SK-N-SH (cell line): ENCODE data around the gene BSN. TPM values are rescaled to one million over a fixed set of nuclear protein-coding genes. Genes with fewer than 3 reads are reported as not detected.

ENCODE experiments used
- CTCF ChIA-PET: fragments of 300-600, 350-600 bp; formaldehyde crosslinking; extraction: SDS; loops from one replicate; lab custom pipeline; 2021; lab: Yijun Ruan, JAX
- POLR2A ChIA-PET: fragments of 350-600 bp; sonication (Branson Sonifier 250); formaldehyde crosslinking; extraction: SDS; loops from one replicate; lab custom pipeline; 2020; ENCODE audit warnings: antibody characterized with exemption, inconsistent platforms; lab: Yijun Ruan, JAX
- DNase-seq: peaks from one replicate; pipeline ENCODE4 v3.0.0; 2012
- H2AFZ ChIP-seq: fragments of 200-600 bp; sonication (generic); 2 replicates; pipeline ENCODE4 v1.8.1; 2016; ENCODE audit warnings: antibody characterized with exemption, mild to moderate bottlenecking, low read depth
- H3F3A ChIP-seq: fragments of 200-600 bp; sonication (generic); replicated peaks from 2 replicates; pipeline ENCODE3; 2016; ENCODE audit warnings: antibody characterized with exemption, mild to moderate bottlenecking; ENCODE audit not compliant: insufficient read depth
- H3K27ac ChIP-seq, 2 experiments: fragments of 200-500 bp in 1 of 2; fragments of 200-600 bp in 1 of 2; sonication (Bioruptor generic) in 1 of 2; sonication (generic), shearing (Covaris generic) in 1 of 2; 2 replicates each; pipeline versions ENCODE4 v1.5.1 to v1.6.1; 2014 to 2016; ENCODE audit warnings: low read depth in 2 of 2, inconsistent platforms in 1 of 2, low read length in 1 of 2, mild to moderate bottlenecking in 1 of 2, mixed read lengths in 1 of 2
- H3K27me3 ChIP-seq: fragments of 200-600 bp; sonication (generic), shearing (Covaris generic); 2 replicates; pipeline ENCODE4 v1.6.1; 2016; ENCODE audit warnings: mixed run types; ENCODE audit not compliant: insufficient read depth
- H3K36me3 ChIP-seq, 2 experiments: fragments of 200-500 bp in 1 of 2; fragments of 200-600 bp in 1 of 2; sonication (Bioruptor generic) in 1 of 2; sonication (generic) in 1 of 2; replicated peaks in 1 of 2; 2 replicates each; pipeline versions ENCODE3 to v1.5.1; 2014 to 2016; ENCODE audit warnings: low read length in 1 of 2, mild to moderate bottlenecking in 1 of 2; ENCODE audit not compliant: insufficient read depth in 2 of 2, control insufficient read depth in 1 of 2
- H3K4me1 ChIP-seq, 2 experiments: fragments of 200-500 bp in 1 of 2; fragments of 200-600 bp in 1 of 2; sonication (Bioruptor generic) in 1 of 2; sonication (generic), shearing (Covaris generic) in 1 of 2; 2 replicates each; pipeline versions ENCODE4 v1.5.1 to v1.6.1; 2014 to 2016; ENCODE audit warnings: low read depth in 1 of 2, low read length in 1 of 2, mixed run types in 1 of 2; ENCODE audit not compliant: insufficient read depth in 2 of 2, control insufficient read depth in 1 of 2
- H3K4me2 ChIP-seq: fragments of 200-600 bp; sonication (generic), shearing (Covaris generic); 2 replicates; pipeline ENCODE4 v1.6.1; 2017; ENCODE audit warnings: mixed run types
- H3K4me3 ChIP-seq, 2 experiments: fragments of 200-500 bp in 1 of 2; fragments of 200-600 bp in 1 of 2; sonication (Bioruptor generic) in 1 of 2; sonication (generic), shearing (Covaris generic) in 1 of 2; 2 replicates each; pipeline versions ENCODE4 v1.5.1 to v1.8.1; 2014 to 2016; ENCODE audit warnings: low read depth in 2 of 2, inconsistent platforms in 1 of 2, low read length in 1 of 2, mild to moderate bottlenecking in 1 of 2, mixed read lengths in 1 of 2, moderate library complexity in 1 of 2
- H3K79me2 ChIP-seq: fragments of 200-600 bp; sonication (generic); 2 replicates; pipeline ENCODE4 v1.8.1; 2017; ENCODE audit warnings: mild to moderate bottlenecking; ENCODE audit not compliant: insufficient read depth
- H3K9ac ChIP-seq: fragments of 200-600 bp; sonication (generic); 2 replicates; pipeline ENCODE4 v1.6.1; 2017; ENCODE audit warnings: mixed run types
- H3K9me2 ChIP-seq: fragments of 200-600 bp; sonication (generic); 2 replicates; pipeline ENCODE4 v1.6.1; 2017; ENCODE audit warnings: mixed run types
- H3K9me3 ChIP-seq: fragments of 200-600 bp; sonication (generic); 2 replicates; pipeline ENCODE4 v1.6.1; 2017; ENCODE audit warnings: mixed run types, mild to moderate bottlenecking, moderate library complexity
- H4K20me1 ChIP-seq: fragments of 200-600 bp; sonication (generic); 2 replicates; pipeline ENCODE4 v1.6.1; 2017; ENCODE audit warnings: mild to moderate bottlenecking, mixed run types; ENCODE audit not compliant: insufficient read depth
- CHD2 ChIP-seq: fragments of 150-350 bp; IDR thresholded peaks from 2 replicates; pipeline ENCODE4 v1.6.1; 2018; ENCODE audit warnings: low read length; ENCODE audit not compliant: partially characterized antibody
- FOXM1 ChIP-seq: IDR thresholded peaks from 2 replicates; pipeline ENCODE4 v1.4.0; 2012; ENCODE audit warnings: low read depth, mild to moderate bottlenecking
- GATA2 ChIP-seq: sonication (generic); formaldehyde crosslinking; IDR thresholded peaks from 2 replicates; pipeline ENCODE4 v1.5.0; 2020; ENCODE audit warnings: mild to moderate bottlenecking, missing genetic modification reagents
- JUND ChIP-seq: IDR thresholded peaks from 2 replicates; pipeline ENCODE4 v1.4.0; 2012
- MXI1 ChIP-seq: IDR thresholded peaks from 2 replicates; pipeline ENCODE4 v1.6.1; 2012; ENCODE audit warnings: mild to moderate bottlenecking, low read depth, low read length, improper control_type of control experiment
- NRF1 ChIP-seq: IDR thresholded peaks from 2 replicates; pipeline ENCODE4 v1.6.1; 2012; ENCODE audit warnings: low read depth, mild to moderate bottlenecking, low read length
- POLR2AphosphoS5 ChIP-seq: IDR thresholded peaks from 2 replicates; pipeline ENCODE4 v1.6.1; 2012; ENCODE audit warnings: low read depth, low read length
- RAD21 ChIP-seq: IDR thresholded peaks from 2 replicates; pipeline ENCODE4 v1.6.1; 2012; ENCODE audit warnings: mild to moderate bottlenecking, low read length
- TAF1 ChIP-seq: IDR thresholded peaks from 2 replicates; pipeline ENCODE4 v1.6.1; 2012; ENCODE audit warnings: low read depth, mild to moderate bottlenecking, low read length, moderate library complexity, borderline replicate concordance
- TCF12 ChIP-seq: IDR thresholded peaks from 2 replicates; pipeline ENCODE4 v1.4.0; 2012
- TEAD4 ChIP-seq: IDR thresholded peaks from 2 replicates; pipeline ENCODE4 v1.4.0; 2012; ENCODE audit warnings: mild to moderate bottlenecking, borderline replicate concordance; ENCODE audit not compliant: insufficient read depth
- WGBS: methylation state at CpG from one replicate; pipeline ENCODE4 v1.1.6; 2017; ENCODE audit warnings: low lambda C conversion rate; 5-methylcytosine and 5-hydroxymethylcytosine counted together
- polyA plus RNA-seq, 3 experiments: library from polyadenylated mRNA; depleted of rRNA; stranded (reverse); fragments of >200 nt; gene quantifications; 2 replicates each; pipeline ENCODE4 v1.2.3, GENCODE V29; 2012
- TF ChIP-seq, protein P1 (sequence below): IDR thresholded peaks from 2 replicates; pipeline ENCODE4 v1.4.0; 2012; ENCODE audit warnings: low read depth, borderline replicate concordance
- TF ChIP-seq, protein P2 (sequence below): IDR thresholded peaks from 2 replicates; pipeline ENCODE4 v1.4.0; 2012; ENCODE audit warnings: low read depth
- TF ChIP-seq, protein P3 (sequence below): IDR thresholded peaks from 2 replicates; pipeline ENCODE4 v1.6.1; 2012; ENCODE audit warnings: mild to moderate bottlenecking, low read depth, low read length, moderate library complexity

Gene BSN
- polyA plus RNA-seq, 1 of the 3 experiments (the other 2 are of a cell fraction) = 0.07 TPM

DNA sequence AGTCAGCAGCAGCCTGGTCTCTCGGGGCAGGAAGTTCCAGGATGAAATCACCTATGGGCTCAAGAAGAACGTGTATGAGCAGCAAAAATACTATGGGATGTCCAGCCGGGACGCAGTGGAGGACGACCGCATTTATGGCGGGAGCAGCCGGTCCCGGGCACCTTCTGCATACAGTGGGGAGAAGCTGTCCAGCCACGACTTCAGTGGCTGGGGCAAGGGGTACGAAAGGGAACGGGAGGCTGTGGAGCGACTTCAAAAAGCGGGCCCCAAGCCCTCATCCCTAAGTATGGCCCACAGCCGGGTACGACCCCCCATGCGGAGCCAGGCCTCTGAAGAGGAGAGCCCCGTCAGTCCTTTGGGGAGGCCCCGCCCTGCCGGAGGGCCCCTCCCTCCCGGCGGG is 107.7 kb downstream of the BSN start:
- Histone ChIP-seq H4K20me1 (no peaks in the 10 kb centered on the region), H3K79me2 (no peaks in the 10 kb centered on the region), H3K27ac (no peak overlapping the region), H3K36me3 (no peaks in the 10 kb centered on the region), H3K4me3 (no peak overlapping the region), H3F3A (no peaks in the 10 kb centered on the region), H3K27me3 (no peaks in the 10 kb centered on the region), H3K9me3 (no peaks in the 10 kb centered on the region), H3K4me2 (no peak overlapping the region), H2AFZ (no peak overlapping the region), H3K4me1 (peaks cover 0 to 4% of the 10 kb centered on the region in 2 experiments; a peak in 1 of 4 replicates), H3K9me2 (no peaks in the 10 kb centered on the region), H3K9ac (no peak overlapping the region)
- no peak for TF ChIP-seq CHD2
- TF ChIP-seq, protein P1, sequence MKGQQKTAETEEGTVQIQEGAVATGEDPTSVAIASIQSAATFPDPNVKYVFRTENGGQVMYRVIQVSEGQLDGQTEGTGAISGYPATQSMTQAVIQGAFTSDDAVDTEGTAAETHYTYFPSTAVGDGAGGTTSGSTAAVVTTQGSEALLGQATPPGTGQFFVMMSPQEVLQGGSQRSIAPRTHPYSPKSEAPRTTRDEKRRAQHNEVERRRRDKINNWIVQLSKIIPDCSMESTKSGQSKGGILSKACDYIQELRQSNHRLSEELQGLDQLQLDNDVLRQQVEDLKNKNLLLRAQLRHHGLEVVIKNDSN = no peak
- TF ChIP-seq, protein P2, sequence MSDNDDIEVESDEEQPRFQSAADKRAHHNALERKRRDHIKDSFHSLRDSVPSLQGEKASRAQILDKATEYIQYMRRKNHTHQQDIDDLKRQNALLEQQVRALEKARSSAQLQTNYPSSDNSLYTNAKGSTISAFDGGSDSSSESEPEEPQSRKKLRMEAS = no peak
- TF ChIP-seq, protein P3, sequence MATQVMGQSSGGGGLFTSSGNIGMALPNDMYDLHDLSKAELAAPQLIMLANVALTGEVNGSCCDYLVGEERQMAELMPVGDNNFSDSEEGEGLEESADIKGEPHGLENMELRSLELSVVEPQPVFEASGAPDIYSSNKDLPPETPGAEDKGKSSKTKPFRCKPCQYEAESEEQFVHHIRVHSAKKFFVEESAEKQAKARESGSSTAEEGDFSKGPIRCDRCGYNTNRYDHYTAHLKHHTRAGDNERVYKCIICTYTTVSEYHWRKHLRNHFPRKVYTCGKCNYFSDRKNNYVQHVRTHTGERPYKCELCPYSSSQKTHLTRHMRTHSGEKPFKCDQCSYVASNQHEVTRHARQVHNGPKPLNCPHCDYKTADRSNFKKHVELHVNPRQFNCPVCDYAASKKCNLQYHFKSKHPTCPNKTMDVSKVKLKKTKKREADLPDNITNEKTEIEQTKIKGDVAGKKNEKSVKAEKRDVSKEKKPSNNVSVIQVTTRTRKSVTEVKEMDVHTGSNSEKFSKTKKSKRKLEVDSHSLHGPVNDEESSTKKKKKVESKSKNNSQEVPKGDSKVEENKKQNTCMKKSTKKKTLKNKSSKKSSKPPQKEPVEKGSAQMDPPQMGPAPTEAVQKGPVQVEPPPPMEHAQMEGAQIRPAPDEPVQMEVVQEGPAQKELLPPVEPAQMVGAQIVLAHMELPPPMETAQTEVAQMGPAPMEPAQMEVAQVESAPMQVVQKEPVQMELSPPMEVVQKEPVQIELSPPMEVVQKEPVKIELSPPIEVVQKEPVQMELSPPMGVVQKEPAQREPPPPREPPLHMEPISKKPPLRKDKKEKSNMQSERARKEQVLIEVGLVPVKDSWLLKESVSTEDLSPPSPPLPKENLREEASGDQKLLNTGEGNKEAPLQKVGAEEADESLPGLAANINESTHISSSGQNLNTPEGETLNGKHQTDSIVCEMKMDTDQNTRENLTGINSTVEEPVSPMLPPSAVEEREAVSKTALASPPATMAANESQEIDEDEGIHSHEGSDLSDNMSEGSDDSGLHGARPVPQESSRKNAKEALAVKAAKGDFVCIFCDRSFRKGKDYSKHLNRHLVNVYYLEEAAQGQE = no peak
- TF ChIP-seq TEAD4 = no peak
- no peak for TF ChIP-seq NRF1
- TF ChIP-seq TCF12 = no peak
- no peak for TF ChIP-seq RAD21
- TF ChIP-seq JUND = no peak
- no peak for TF ChIP-seq GATA2 (CRISPR knock-in tag)
- TF ChIP-seq TAF1 = no peak
- no peak for TF ChIP-seq MXI1
- TF ChIP-seq FOXM1 = no peak
- no peak for TF ChIP-seq POLR2AphosphoS5
- ChIA-PET POLR2A (no interaction called here), CTCF (interaction anchor here (3.1 to 5.3 kb wide), 2 partner anchors 10 to 122 kb away, joined by 20 to 57 read pairs; no protein-coding TSS in a partner anchor)
- 83% methylated on average over 17 of the region's 22 CpGs for WGBS
- DNase-seq = no peak
